GM23338 (cell line): ENCODE results near the gene SIGLEC12. TPM values are rescaled to one million over a fixed set of nuclear protein-coding genes. Genes with fewer than 3 reads are reported as not detected.

ENCODE experiments used
- ATAC-seq: fragments of 200-7000 bp; cut with Tn5 transposase; 3 replicates; pipeline ENCODE4 v1.9.1; 2020
- DNase-seq: peaks from one replicate; pipeline ENCODE4 v3.0.0-alpha.2; 2015; ENCODE audit warnings: low spot score
- H2AFZ ChIP-seq: fragments of 200-600 bp; sonication (generic); 2 replicates; pipeline ENCODE4 v1.8.0; 2016; ENCODE audit warnings: antibody characterized with exemption, mild to moderate bottlenecking, moderate library complexity
- H3F3A ChIP-seq: fragments of 200-600 bp; sonication (generic); replicated peaks from 2 replicates; pipeline ENCODE4 v1.8.0; 2017; ENCODE audit warnings: antibody characterized with exemption, mixed run types, low read depth
- H3K27ac ChIP-seq: fragments of 200-600 bp; sonication (generic); 2 replicates; pipeline ENCODE4 v1.6.1; 2016; ENCODE audit warnings: low read depth
- H3K27me3 ChIP-seq: fragments of 200-600 bp; sonication (generic); 2 replicates; pipeline ENCODE4 v1.8.0; 2016; ENCODE audit warnings: mild to moderate bottlenecking, mixed run types, moderate library complexity; ENCODE audit not compliant: insufficient read depth
- H3K36me3 ChIP-seq: fragments of 200-600 bp; sonication (generic); 2 replicates; pipeline ENCODE4 v1.8.0; 2016; ENCODE audit warnings: mild to moderate bottlenecking; ENCODE audit not compliant: insufficient read depth
- H3K4me1 ChIP-seq: fragments of 200-600 bp; sonication (generic); 2 replicates; pipeline ENCODE4 v1.8.0; 2016; ENCODE audit warnings: mild to moderate bottlenecking, moderate library complexity; ENCODE audit not compliant: insufficient read depth
- H3K4me2 ChIP-seq: fragments of 200-600 bp; sonication (generic); 2 replicates; pipeline ENCODE4 v1.7.1; 2017; ENCODE audit warnings: mixed run types
- H3K4me3 ChIP-seq: fragments of 200-600 bp; sonication (generic); 2 replicates; pipeline ENCODE4 v1.6.1; 2016; ENCODE audit warnings: mixed run types
- H3K79me2 ChIP-seq: fragments of 200-600 bp; sonication (generic); replicated peaks from 2 replicates; pipeline ENCODE4 v1.8.0; 2017; ENCODE audit warnings: mild to moderate bottlenecking; ENCODE audit not compliant: insufficient read depth
- H3K9me2 ChIP-seq: fragments of 200-600 bp; sonication (generic); 2 replicates; pipeline ENCODE4 v1.8.0; 2017; ENCODE audit not compliant: insufficient read depth
- H4K20me1 ChIP-seq: fragments of 200-600 bp; sonication (generic); replicated peaks from 2 replicates; pipeline ENCODE4 v1.8.0; 2017; ENCODE audit warnings: mild to moderate bottlenecking; ENCODE audit not compliant: insufficient read depth
- H3K27ac Mint-ChIP-seq: 2 replicates; pipeline ENCODE4 v1.8.0; 2020; ENCODE audit warnings: inconsistent platforms, mild to moderate bottlenecking, moderate library complexity, mixed read lengths
- H3K27me3 Mint-ChIP-seq: 3 replicates; pipeline ENCODE4 v1.8.0; 2022; ENCODE audit warnings: low read depth, mild to moderate bottlenecking, moderate library complexity, mixed read lengths, inconsistent platforms; ENCODE audit not compliant: insufficient read depth, poor library complexity
- H3K36me3 Mint-ChIP-seq: 3 replicates; pipeline ENCODE4 v1.8.0; 2021; ENCODE audit warnings: low read depth, mild to moderate bottlenecking, inconsistent platforms, moderate library complexity, mixed read lengths
- H3K4me1 Mint-ChIP-seq: 3 replicates; pipeline ENCODE4 v1.8.0; 2020; ENCODE audit warnings: mild to moderate bottlenecking, inconsistent platforms, mixed read lengths
- H3K4me3 Mint-ChIP-seq: 3 replicates; pipeline ENCODE4 v1.8.0; 2021; ENCODE audit warnings: moderate library complexity, mild to moderate bottlenecking, inconsistent platforms, mixed read lengths
- H3K9me3 Mint-ChIP-seq: 3 replicates; pipeline ENCODE4 v1.8.0; 2020; ENCODE audit warnings: moderate library complexity, mild to moderate bottlenecking, inconsistent platforms, mixed read lengths
- CREB1 ChIP-seq: fragments of 250-450 bp; sonication (Bioruptor Pico); IDR thresholded peaks from 2 replicates; pipeline ENCODE4 v1.5.0; 2020; ENCODE audit warnings: low read depth, mild to moderate bottlenecking, moderate library complexity
- CTCF ChIP-seq, 2 experiments: fragments of 200-600 bp in 1 of 2; sonication (generic) in 1 of 2; conservative IDR thresholded peaks; 2 replicates each; pipeline versions ENCODE4 v1.5.1 to v1.6.1; 2016 to 2017; ENCODE audit warnings: antibody characterized with exemption in 2 of 2, low read depth in 2 of 2, mild to moderate bottlenecking in 2 of 2, moderate library complexity in 1 of 2
- ETS1 ChIP-seq: IDR thresholded peaks from 2 replicates; pipeline ENCODE4 v1.6.1; 2016; ENCODE audit warnings: antibody characterized with exemption
- EZH2 ChIP-seq: fragments of 200-600 bp; sonication (generic); IDR thresholded peaks from one replicate; pipeline ENCODE4 v1.8.0; 2017; ENCODE audit warnings: antibody characterized with exemption, mild to moderate bottlenecking, low read depth; ENCODE audit not compliant: unreplicated experiment
- EZH2phosphoT487 ChIP-seq: fragments of 200-600 bp; sonication (generic); IDR thresholded peaks from one replicate; pipeline ENCODE4 v1.8.1; 2018; ENCODE audit warnings: antibody characterized with exemption; ENCODE audit not compliant: unreplicated experiment
- JUNB ChIP-seq: IDR thresholded peaks from one replicate; pipeline ENCODE4 v1.6.1; 2016; ENCODE audit warnings: antibody characterized with exemption; ENCODE audit not compliant: unreplicated experiment
- NANOG ChIP-seq: IDR thresholded peaks from 2 replicates; pipeline ENCODE4 v1.6.1; 2016; ENCODE audit warnings: antibody characterized with exemption, borderline replicate concordance
- POLR2AphosphoS5 ChIP-seq: IDR thresholded peaks from 2 replicates; pipeline ENCODE4 v1.6.1; 2016; ENCODE audit warnings: antibody characterized with exemption, low read depth
- REST ChIP-seq: IDR thresholded peaks from one replicate; pipeline ENCODE4 v1.6.1; 2018; ENCODE audit warnings: antibody characterized with exemption; ENCODE audit not compliant: unreplicated experiment
- STAT1 ChIP-seq: IDR thresholded peaks from one replicate; pipeline ENCODE4 v1.6.1; 2016; ENCODE audit warnings: antibody characterized with exemption; ENCODE audit not compliant: unreplicated experiment
- ZNF114 ChIP-seq: fragments of 250-450 bp; sonication (Bioruptor Pico); IDR thresholded peaks from 2 replicates; pipeline ENCODE4 v1.5.0; 2020; ENCODE audit warnings: mild to moderate bottlenecking, moderate library complexity
- ZNF331 ChIP-seq: fragments of 250-450 bp; sonication (Bioruptor Pico); IDR thresholded peaks from 2 replicates; pipeline ENCODE4 v1.5.0; 2020; ENCODE audit warnings: low read depth, mild to moderate bottlenecking, moderate library complexity
- polyA plus RNA-seq: library from polyadenylated mRNA; unstranded; fragments of >200 nt; fragmentation: Nextera tagmentation; extraction: Ambion mirVana; gene quantifications from 2 replicates; pipeline ENCODE4 v1.2.1, GENCODE V29; 2016
- total RNA-seq: library from RNA; depleted of rRNA; stranded (reverse); fragments of >200 nt; shearing (Covaris generic); gene quantifications from 2 replicates; pipeline ENCODE4 v1.2.3, GENCODE V29; 2014

The SIGLEC12 gene
- total and polyA plus RNA-seq, 2 experiments from 2014 or later = not detected

GRCh38 chr19:51490676-51491075, 10.9 kb downstream of the SIGLEC12 start (continued):
- no peak for TF ChIP-seq REST
- TF ChIP-seq STAT1 = no peak
- no peak for TF ChIP-seq EZH2

- Histone ChIP-seq H3F3A (no peaks in the 10 kb centered on the region), H3K9me2 (no peaks in the 10 kb centered on the region), H4K20me1 (no peaks in the 10 kb centered on the region), H3K36me3 (no peaks in the 10 kb centered on the region), H3K79me2 (no peaks in the 10 kb centered on the region), H3K4me3 (no peak overlapping the region), H2AFZ (no peak overlapping the region), H3K4me1 (no peaks in the 10 kb centered on the region), H3K27ac (no peak overlapping the region), H3K4me2 (no peak overlapping the region), H3K27me3 (no peaks in the 10 kb centered on the region)
- DNase-seq (no peak), ATAC-seq (no peak)
- Mint-ChIP-seq H3K36me3 (peaks cover 45% of the 10 kb centered on the region), H3K27me3 (peaks cover 9% of the 10 kb centered on the region), H3K4me1 (no peaks in the 10 kb centered on the region), H3K9me3 (peaks cover 95% of the 10 kb centered on the region), H3K4me3 (no peak overlapping the region), H3K27ac (no peak overlapping the region)
- TF ChIP-seq ZNF114 (no peak), STAT1 (no peak), CREB1 (CRISPR knock-in tag) (no peak), ZNF331 (CRISPR knock-in tag) (no peak), CTCF (conservative IDR thresholded peaks at IDR 0.05; ENCODE audit: low read depth in 2 of 2) (no peak), EZH2phosphoT487 (no peak), POLR2AphosphoS5 (no peak), EZH2 (no peak), JUNB (no peak), NANOG (no peak), REST (no peak), ETS1 (no peak)
These were observed 12.5 kb downstream of the SIGLEC12 start for GRCh38 chr19:51489113-51489512.
